Endothelial cell of umbilical vein (primary cell): ENCODE measurements around the gene INPP5A.

Experiments used
- CTCF ChIP-seq, 2 donors: IDR thresholded peaks; 1 replicate in 1 of 2; 2 replicates in 1 of 2; pipeline ENCODE4 v1.5.1; 2011; ENCODE audit warnings: low read length in 2 of 2, mild to moderate bottlenecking in 2 of 2, moderate library complexity in 2 of 2, control low read depth in 1 of 2, inconsistent platforms in 1 of 2, low read depth in 1 of 2; ENCODE audit not compliant: insufficient read depth in 1 of 2; ENCODE audit errors: extremely low read depth in 1 of 2
- EZH2 ChIP-seq: IDR thresholded peaks from 2 replicates; pipeline ENCODE4 v1.6.1; 2012; ENCODE audit warnings: borderline replicate concordance, low read depth, mild to moderate bottlenecking, moderate library complexity, low read length, inconsistent platforms; ENCODE audit not compliant: severe bottlenecking
- GATA2 ChIP-seq: IDR thresholded peaks from 2 replicates; pipeline ENCODE4 v1.7.0; 2011; ENCODE audit warnings: low read depth, mild to moderate bottlenecking, moderate library complexity, mixed read lengths, low read length; ENCODE audit not compliant: insufficient read length, insufficient read depth
- JUN ChIP-seq: IDR thresholded peaks from 2 replicates; pipeline ENCODE4 v1.6.1; 2011; ENCODE audit warnings: borderline replicate concordance, low read depth; ENCODE audit not compliant: insufficient read length, insufficient read depth
- MAX ChIP-seq: IDR thresholded peaks from 2 replicates; pipeline ENCODE4 v1.6.1; 2011; ENCODE audit not compliant: insufficient read depth, insufficient read length
- MYC ChIP-seq: IDR thresholded peaks from one replicate; pipeline ENCODE4 v1.6.1; 2011; ENCODE audit warnings: mild to moderate bottlenecking, low read depth, low read length
- POLR2A ChIP-seq: IDR thresholded peaks from 2 replicates; pipeline ENCODE4 v1.6.1; 2012; ENCODE audit warnings: low read depth, mild to moderate bottlenecking, control low read depth, low read length
- POLR2AphosphoS5 ChIP-seq: IDR thresholded peaks from 2 replicates; pipeline ENCODE4 v1.6.1; 2012; ENCODE audit warnings: low read depth, mild to moderate bottlenecking, control low read depth, low read length, moderate library complexity; ENCODE audit not compliant: insufficient read depth

DNA sequence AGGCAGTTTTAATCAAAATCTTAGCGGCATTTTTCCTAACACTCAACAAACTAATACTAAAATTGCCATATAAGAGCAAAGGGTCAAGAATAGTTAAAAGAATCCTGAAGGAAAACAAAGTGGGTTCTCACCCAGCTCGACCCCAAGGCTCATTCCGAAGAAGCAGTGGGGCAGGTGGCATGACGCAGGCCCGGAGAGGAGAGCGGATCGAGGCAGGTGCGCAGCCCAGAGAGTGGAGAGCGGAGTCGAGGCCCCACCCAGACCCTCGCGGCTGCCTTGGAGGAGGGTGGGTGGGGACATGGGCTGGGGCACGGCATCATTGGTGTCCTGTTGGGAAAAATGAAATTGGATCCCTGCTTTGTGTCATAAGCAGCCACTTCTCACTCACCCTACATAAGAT is 109.8 kb downstream of the INPP5A start:
- TF ChIP-seq CTCF (IDR thresholded peaks at IDR 0.05; ENCODE audit: extremely low read depth in 1 of 2, insufficient read depth in 1 of 2, low read depth in 1 of 2, low read length in 2 of 2) (no peak), JUN (no peak), EZH2 (no peak), POLR2A (no peak), POLR2AphosphoS5 (no peak), MAX (no peak), MYC (no peak), GATA2 (no peak)
